Measurements from ENCODE around the gene NTN1. TPM values are rescaled to one million over a fixed set of nuclear protein-coding genes. Genes with fewer than 3 reads are reported as not detected.

The NTN1 gene
- total and polyA plus RNA-seq, 2 donors: 2.0 to 2.4 TPM

DNA sequence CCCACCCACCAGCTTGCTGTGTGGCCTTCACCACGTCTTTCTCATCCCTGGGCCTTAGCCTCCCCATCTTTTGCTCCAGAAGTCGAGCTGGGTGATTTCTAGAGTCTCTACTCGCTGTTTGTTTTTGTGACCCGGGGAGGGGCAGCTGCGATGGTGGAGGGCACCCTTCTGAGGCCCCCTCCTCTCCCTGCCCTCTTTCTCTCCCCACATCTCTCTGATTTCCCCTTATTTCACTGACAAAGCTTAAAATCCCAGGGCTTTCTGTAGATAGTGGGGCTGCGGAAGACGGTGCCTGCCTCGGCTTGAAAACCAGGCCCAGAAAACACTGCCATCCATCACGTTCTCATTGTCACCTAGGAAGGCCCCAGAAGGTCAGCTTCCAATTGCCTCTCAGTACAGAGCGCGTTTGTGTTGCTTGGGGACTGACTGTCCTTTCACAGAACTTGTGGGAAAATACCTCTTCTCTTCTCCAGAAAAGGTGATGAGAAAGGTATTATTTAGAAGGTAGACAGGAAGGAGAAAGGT lies 95.1 kb downstream of the NTN1 start:
- WGBS: 94% methylated on average over 11 of the region's 11 CpGs
- peak in 1 of 9 donors; percentile 16 for DNase-seq (ENCODE audit: low read depth in 6 of 9, low spot score in 9 of 9)
- no peak overlapping the region for H3K27ac ChIP-seq (ENCODE audit: low read depth in 1 of 2, low read length in 1 of 2)
- H3K36me3 ChIP-seq (ENCODE audit: control insufficient read depth in 2 of 2, insufficient read depth in 2 of 2, low read length in 1 of 2): no peaks in the 10 kb centered on the region
- H3K4me3 ChIP-seq (ENCODE audit: low read length in 2 of 2): no peak overlapping the region
- H3K27me3 ChIP-seq (ENCODE audit: control insufficient read depth in 2 of 2, insufficient read depth in 1 of 2, low read length in 1 of 2): peaks cover 0 to 8% of the 10 kb centered on the region in 2 donors
- H3K4me1 ChIP-seq (ENCODE audit: control insufficient read depth in 2 of 2, insufficient read depth in 2 of 2, low read length in 2 of 2): peaks cover 9 to 17% of the 10 kb centered on the region in 2 donors
- H3K9me3 ChIP-seq (ENCODE audit: control insufficient read depth in 2 of 2, insufficient read depth in 1 of 2, low read length in 1 of 2): no peaks in the 10 kb centered on the region

DNA sequence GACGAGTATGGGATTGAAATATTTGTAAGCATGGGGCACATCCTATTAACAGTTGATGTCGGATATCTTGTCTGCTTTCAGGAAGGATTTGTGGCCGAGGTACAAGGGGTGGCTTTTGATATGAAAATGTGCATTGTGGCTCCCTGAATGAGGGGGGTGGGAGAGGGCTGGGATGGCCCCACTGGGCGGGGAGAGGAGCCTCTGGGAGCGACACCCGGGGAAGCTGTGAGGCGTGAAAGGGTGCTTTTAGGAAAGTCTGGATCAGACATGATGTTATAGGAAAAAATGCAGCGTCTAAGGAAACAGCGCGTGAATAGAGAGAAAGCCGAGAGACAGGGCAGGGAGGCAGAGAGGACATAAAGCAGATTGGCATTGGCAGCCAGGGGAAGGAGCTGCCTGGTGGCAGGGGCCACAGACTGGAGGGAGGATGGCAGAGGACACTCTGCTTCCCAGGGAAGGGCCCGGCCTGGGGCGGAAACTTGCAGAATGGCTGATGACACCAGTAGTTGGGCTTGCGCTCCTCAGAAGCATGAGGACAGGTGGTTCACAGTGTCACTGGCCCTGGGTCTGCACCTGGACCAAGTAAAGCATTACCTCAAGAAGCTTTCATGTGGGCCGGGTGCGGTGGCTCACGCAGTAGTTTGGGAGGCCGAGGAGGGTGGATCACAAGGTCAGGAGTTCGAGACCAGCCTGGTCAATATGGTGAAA lies 95.7 kb downstream of the NTN1 start:
- Histone ChIP-seq H3K27me3 (ENCODE audit: control insufficient read depth in 2 of 2, insufficient read depth in 1 of 2, low read length in 1 of 2) (peaks cover 0 to 8% of the 10 kb centered on the region in 2 donors), H3K9me3 (ENCODE audit: control insufficient read depth in 2 of 2, insufficient read depth in 1 of 2, low read length in 1 of 2) (no peaks in the 10 kb centered on the region), H3K36me3 (ENCODE audit: control insufficient read depth in 2 of 2, insufficient read depth in 2 of 2, low read length in 1 of 2) (no peaks in the 10 kb centered on the region), H3K27ac (ENCODE audit: low read depth in 1 of 2, low read length in 1 of 2) (no peak overlapping the region), H3K4me1 (ENCODE audit: control insufficient read depth in 2 of 2, insufficient read depth in 2 of 2, low read length in 2 of 2) (peaks cover 9 to 17% of the 10 kb centered on the region in 2 donors), H3K4me3 (ENCODE audit: low read length in 2 of 2) (no peak overlapping the region)
- WGBS: 96% methylated on average over 19 of the region's 19 CpGs
- DNase-seq (ENCODE audit: low read depth in 6 of 9, low spot score in 9 of 9): no peak

DNA sequence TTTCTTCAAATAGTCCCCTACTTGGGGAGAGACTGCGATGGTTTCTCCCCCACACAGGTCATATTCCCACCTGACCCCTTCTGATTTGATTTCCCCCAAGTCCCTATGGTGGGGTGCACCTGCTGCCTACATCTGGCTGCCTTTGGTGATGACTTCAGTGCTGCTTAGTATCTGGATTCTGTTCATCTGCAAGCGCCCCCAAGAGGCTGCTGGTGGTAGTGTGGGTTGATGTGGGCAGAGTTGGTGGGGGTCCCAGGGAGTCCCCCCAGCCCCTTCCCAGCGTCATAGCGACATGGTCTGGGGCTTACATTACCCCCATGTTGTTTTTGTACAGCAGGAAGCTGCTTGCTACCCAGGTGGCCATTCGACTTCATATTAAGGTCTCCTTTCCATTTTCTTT lies 99.2 kb downstream of the NTN1 start:
- DNase-seq (ENCODE audit: low read depth in 6 of 9, low spot score in 9 of 9): peak in 1 of 9 donors; percentile 52
- Histone ChIP-seq H3K9me3 (ENCODE audit: control insufficient read depth in 2 of 2, insufficient read depth in 1 of 2, low read length in 1 of 2) (no peaks in the 10 kb centered on the region), H3K27me3 (ENCODE audit: control insufficient read depth in 2 of 2, insufficient read depth in 1 of 2, low read length in 1 of 2) (peaks cover 0 to 5% of the 10 kb centered on the region in 2 donors), H3K4me3 (ENCODE audit: low read length in 2 of 2) (no peak overlapping the region), H3K27ac (ENCODE audit: low read depth in 1 of 2, low read length in 1 of 2) (no peak overlapping the region), H3K36me3 (ENCODE audit: control insufficient read depth in 2 of 2, insufficient read depth in 2 of 2, low read length in 1 of 2) (no peaks in the 10 kb centered on the region), H3K4me1 (ENCODE audit: control insufficient read depth in 2 of 2, insufficient read depth in 2 of 2, low read length in 2 of 2) (peaks cover 4 to 9% of the 10 kb centered on the region in 2 donors)
- WGBS: 60% methylated on average over 5 of the region's 5 CpGs

DNA sequence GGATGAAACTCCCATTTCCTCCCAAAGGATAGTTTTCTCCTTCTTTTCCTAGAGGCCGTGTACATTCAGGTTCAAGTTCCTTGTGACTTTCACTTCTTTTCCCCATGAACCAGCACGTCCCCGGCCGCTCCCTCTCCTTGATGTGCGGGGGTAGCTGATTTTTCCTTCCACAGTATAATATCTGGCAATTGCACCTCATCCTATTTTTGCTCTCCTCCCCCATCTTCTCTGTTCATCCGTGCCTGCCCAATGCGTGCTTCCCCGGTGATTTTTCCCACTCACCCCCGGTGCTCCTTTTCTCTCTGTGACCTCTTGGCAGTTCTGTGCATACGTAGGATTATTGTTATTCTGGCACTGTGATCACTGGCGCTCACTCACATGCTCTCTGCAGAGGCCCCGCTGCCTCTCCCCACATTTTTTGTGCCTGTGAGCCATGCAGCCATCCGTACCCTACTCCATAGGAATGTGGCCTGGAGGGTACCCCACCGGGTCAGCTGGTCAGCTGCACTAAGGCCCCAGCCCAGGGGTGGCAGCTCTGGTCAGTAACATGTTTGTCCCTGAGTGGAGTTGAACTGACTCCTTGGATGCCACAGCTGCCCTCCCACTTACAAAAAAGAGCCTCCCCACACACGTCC lies 100.0 kb downstream of the NTN1 start:
- DNase-seq (ENCODE audit: low read depth in 6 of 9, low spot score in 9 of 9): no peak
- H3K27ac ChIP-seq (ENCODE audit: low read depth in 1 of 2, low read length in 1 of 2): no peak overlapping the region
- WGBS: 89% methylated on average over 15 of the region's 15 CpGs

DNA sequence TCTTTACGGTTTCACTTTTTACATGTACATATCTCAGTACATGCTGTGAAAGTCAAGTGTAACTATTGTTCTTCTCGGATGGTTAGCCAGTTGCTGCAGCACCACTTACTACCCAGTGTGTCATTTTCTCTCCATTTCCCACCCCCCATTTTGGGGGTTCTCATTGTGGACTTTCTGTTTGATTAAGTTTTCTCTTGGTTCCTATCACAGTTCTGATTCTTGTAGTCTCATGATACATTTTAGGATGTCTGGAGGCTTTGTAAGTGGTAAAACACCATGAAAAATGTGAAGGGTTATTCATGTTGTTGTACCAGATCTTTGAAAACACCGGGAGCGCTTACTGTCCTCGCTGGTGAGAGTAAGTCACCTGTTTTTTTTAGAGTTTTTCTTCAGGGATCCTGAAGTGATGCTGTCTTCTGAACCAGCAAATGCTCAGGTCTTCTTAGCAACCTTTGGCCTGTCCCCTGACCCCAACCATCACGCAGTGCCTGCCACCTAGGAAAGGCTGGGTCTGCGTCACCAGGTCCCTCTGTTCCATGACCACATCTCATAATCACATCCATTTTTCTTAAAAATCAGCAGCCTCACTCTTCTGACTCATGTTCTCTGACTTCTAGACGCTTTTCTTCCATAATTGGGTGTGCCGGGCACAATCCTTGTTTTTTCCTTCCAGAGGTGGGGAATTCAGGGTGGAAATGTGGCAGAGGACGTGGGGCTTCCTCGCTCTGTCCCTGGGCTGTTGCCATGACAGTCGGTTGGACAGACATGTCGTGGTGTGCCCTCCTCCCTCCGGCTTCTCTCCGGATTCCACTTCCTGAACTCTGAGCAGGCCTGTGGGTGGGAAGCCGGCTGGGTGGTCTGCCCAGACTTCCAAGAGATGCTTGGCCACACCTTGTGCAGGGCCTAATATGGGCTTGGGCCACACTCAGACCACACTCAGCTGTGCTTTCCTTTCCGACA lies 102.6 kb downstream of the NTN1 start:
- no peaks in the 10 kb centered on the region for H3K27me3 ChIP-seq (ENCODE audit: control insufficient read depth in 2 of 2, insufficient read depth in 1 of 2, low read length in 1 of 2)
- no peak overlapping the region for H3K4me3 ChIP-seq (ENCODE audit: low read length in 2 of 2)
- 95% methylated on average over 17 of the region's 17 CpGs for WGBS
- no peaks in the 10 kb centered on the region for H3K4me1 ChIP-seq (ENCODE audit: control insufficient read depth in 2 of 2, insufficient read depth in 2 of 2, low read length in 2 of 2)
- no peak for DNase-seq (ENCODE audit: low read depth in 6 of 9, low spot score in 9 of 9)
- no peaks in the 10 kb centered on the region for H3K9me3 ChIP-seq (ENCODE audit: control insufficient read depth in 2 of 2, insufficient read depth in 1 of 2, low read length in 1 of 2)
- H3K36me3 ChIP-seq (ENCODE audit: control insufficient read depth in 2 of 2, insufficient read depth in 2 of 2, low read length in 1 of 2): no peaks in the 10 kb centered on the region
- no peak overlapping the region for H3K27ac ChIP-seq (ENCODE audit: low read depth in 1 of 2, low read length in 1 of 2)

More for the DNA sequence above, 100.0 kb downstream of the NTN1 start:
- Histone ChIP-seq H3K27me3 (ENCODE audit: control insufficient read depth in 2 of 2, insufficient read depth in 1 of 2, low read length in 1 of 2) (no peaks in the 10 kb centered on the region), H3K4me1 (ENCODE audit: control insufficient read depth in 2 of 2, insufficient read depth in 2 of 2, low read length in 2 of 2) (peaks cover 0 to under 1% of the 10 kb centered on the region in 2 donors), H3K9me3 (ENCODE audit: control insufficient read depth in 2 of 2, insufficient read depth in 1 of 2, low read length in 1 of 2) (no peaks in the 10 kb centered on the region), H3K36me3 (ENCODE audit: control insufficient read depth in 2 of 2, insufficient read depth in 2 of 2, low read length in 1 of 2) (no peaks in the 10 kb centered on the region), H3K4me3 (ENCODE audit: low read length in 2 of 2) (no peak overlapping the region)

DNA sequence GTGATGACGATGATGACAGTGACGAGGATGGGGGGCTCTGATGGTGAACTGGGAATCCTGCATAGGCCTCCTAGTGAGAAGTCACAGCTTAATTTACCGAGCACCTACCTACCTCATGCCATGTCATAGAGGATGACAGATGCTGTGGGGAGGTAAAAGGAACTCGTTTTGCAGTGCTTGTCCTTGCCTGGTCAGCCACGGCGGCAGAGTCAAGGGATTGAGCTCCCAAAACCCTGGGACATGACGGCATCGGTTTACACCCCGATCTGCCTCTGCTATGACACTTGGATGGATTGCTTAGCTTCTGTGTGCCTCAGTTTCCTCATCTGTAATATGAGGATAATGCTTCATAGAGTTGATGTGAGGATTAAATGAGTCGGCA lies 103.2 kb downstream of the NTN1 start:
- no peaks in the 10 kb centered on the region for H3K9me3 ChIP-seq (ENCODE audit: control insufficient read depth in 2 of 2, insufficient read depth in 1 of 2, low read length in 1 of 2)
- no peak overlapping the region for H3K27ac ChIP-seq (ENCODE audit: low read depth in 1 of 2, low read length in 1 of 2)
- no peaks in the 10 kb centered on the region for H3K36me3 ChIP-seq (ENCODE audit: control insufficient read depth in 2 of 2, insufficient read depth in 2 of 2, low read length in 1 of 2)
- H3K27me3 ChIP-seq (ENCODE audit: control insufficient read depth in 2 of 2, insufficient read depth in 1 of 2, low read length in 1 of 2): no peaks in the 10 kb centered on the region
- H3K4me1 ChIP-seq (ENCODE audit: control insufficient read depth in 2 of 2, insufficient read depth in 2 of 2, low read length in 2 of 2): no peaks in the 10 kb centered on the region
- no peak for DNase-seq (ENCODE audit: low read depth in 6 of 9, low spot score in 9 of 9)
- no peak overlapping the region for H3K4me3 ChIP-seq (ENCODE audit: low read length in 2 of 2)
- 96% methylated on average over 10 of the region's 10 CpGs for WGBS

DNA sequence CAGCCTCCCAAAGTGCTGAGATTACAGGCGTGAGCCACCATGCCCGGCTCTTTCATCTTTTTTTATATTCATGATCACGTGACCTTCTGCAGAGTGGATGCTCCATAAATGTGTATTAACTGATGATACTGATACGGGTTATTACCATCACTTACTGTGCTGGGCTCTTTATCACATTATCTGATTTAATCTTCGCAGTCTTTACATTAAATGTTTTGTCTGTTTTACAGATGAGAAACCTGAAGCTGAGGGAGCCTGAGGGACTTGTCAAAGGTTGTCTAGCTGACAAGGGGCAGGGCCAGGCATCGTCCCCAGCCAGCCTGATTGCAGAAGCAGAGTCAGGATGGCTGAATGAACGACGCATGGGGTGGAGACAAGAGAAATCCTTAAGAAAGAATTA lies 104.4 kb downstream of the NTN1 start:
- Histone ChIP-seq H3K4me3 (ENCODE audit: low read length in 2 of 2) (no peak overlapping the region), H3K36me3 (ENCODE audit: control insufficient read depth in 2 of 2, insufficient read depth in 2 of 2, low read length in 1 of 2) (no peaks in the 10 kb centered on the region), H3K9me3 (ENCODE audit: control insufficient read depth in 2 of 2, insufficient read depth in 1 of 2, low read length in 1 of 2) (no peaks in the 10 kb centered on the region), H3K27ac (ENCODE audit: low read depth in 1 of 2, low read length in 1 of 2) (no peak overlapping the region), H3K27me3 (ENCODE audit: control insufficient read depth in 2 of 2, insufficient read depth in 1 of 2, low read length in 1 of 2) (no peaks in the 10 kb centered on the region), H3K4me1 (ENCODE audit: control insufficient read depth in 2 of 2, insufficient read depth in 2 of 2, low read length in 2 of 2) (no peaks in the 10 kb centered on the region)
- no peak for DNase-seq (ENCODE audit: low read depth in 6 of 9, low spot score in 9 of 9)
- 95% methylated on average over 8 of the region's 8 CpGs for WGBS

DNA sequence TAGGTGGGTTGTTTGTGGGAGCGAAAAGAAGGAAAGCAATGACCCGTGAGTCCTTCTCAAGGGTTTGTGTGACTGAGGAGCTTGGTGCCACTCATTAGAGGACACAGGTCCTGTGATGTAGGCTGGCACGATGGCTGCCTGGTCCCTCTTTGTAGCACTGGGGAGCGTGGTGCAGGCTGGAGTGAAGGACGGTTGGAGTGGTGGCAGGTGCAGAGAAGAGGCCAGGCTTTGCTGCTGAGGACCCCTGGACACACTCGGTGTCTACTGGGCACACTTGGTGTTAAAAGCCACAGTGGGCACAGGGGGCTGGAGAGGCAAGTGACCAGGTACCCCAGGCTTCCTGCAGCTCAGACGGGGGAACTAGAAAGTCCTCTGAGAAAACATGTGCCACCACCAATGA lies 106.0 kb downstream of the NTN1 start:
- no peak overlapping the region for H3K4me3 ChIP-seq (ENCODE audit: low read length in 2 of 2)
- H3K4me1 ChIP-seq (ENCODE audit: control insufficient read depth in 2 of 2, insufficient read depth in 2 of 2, low read length in 2 of 2): no peaks in the 10 kb centered on the region
- DNase-seq (ENCODE audit: low read depth in 6 of 9, low spot score in 9 of 9): no peak
- no peaks in the 10 kb centered on the region for H3K9me3 ChIP-seq (ENCODE audit: control insufficient read depth in 2 of 2, insufficient read depth in 1 of 2, low read length in 1 of 2)
- no peaks in the 10 kb centered on the region for H3K27me3 ChIP-seq (ENCODE audit: control insufficient read depth in 2 of 2, insufficient read depth in 1 of 2, low read length in 1 of 2)
- no peak overlapping the region for H3K27ac ChIP-seq (ENCODE audit: low read depth in 1 of 2, low read length in 1 of 2)
- no peaks in the 10 kb centered on the region for H3K36me3 ChIP-seq (ENCODE audit: control insufficient read depth in 2 of 2, insufficient read depth in 2 of 2, low read length in 1 of 2)
- 98% methylated on average over 7 of the region's 7 CpGs for WGBS

Data from thymus (tissue), 11 donors.